Measurements from ENCODE around the gene INPP5J. TPM values are rescaled to one million over a fixed set of nuclear protein-coding genes. Genes with fewer than 3 reads are reported as not detected.

The INPP5J gene
- polyA plus RNA-seq, 1 donor (not counting 4 experiments of a cell fraction or from before 2014, with no cell fraction given) = 0.22 TPM

GRCh38 chr22:31118046-31118820, 4.5 kb upstream of the INPP5J start:
- H3K4me2 ChIP-seq (ENCODE audit: control insufficient read depth, extremely low read depth, insufficient read depth, low read depth, low read length) = no peak overlapping the region

DNA sequence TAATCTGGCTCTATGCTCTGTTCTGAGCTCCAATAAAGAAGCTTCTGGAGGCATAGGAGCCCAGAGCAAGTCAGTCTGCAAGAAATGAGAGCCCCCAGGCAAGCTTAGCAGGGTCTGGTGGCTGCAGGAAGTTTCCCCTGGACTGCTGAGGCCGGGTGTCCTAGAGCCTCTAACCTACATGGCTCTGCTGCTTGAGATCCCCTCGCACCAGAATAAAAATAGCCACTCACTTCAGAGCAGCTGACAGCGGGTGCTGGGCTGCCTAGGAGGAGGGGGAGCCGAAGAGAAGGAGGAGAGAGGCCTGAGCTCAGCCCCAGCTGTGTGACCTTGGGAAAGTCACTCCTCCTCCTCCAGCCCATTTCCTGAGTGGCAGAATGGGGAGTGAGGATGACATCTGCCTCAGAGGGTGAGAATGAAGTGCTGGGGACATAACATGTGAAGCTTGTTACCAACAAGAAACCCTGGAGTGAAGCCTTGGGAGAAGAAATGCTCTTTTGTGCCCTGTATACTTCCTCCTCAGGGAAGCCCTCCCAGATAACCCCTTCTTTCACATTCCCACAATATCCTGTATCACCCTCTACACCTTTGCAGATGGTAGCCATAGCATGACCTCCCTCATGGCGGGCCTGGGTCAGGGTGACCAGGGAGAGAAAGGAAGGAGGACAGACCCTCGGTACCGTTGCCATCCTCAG, 3.6 kb upstream of the INPP5J start:
- H2AFZ ChIP-seq (ENCODE audit: control insufficient read depth, low read length) = no peak overlapping the region
- H3K27ac ChIP-seq (ENCODE audit: control insufficient read depth, insufficient read depth, low read length) = no peak overlapping the region
- H3K4me3 ChIP-seq (ENCODE audit: control insufficient read depth in 2 of 3, extremely low read depth in 1 of 3, insufficient read depth in 2 of 3, low read depth in 1 of 3, low read length in 3 of 3) = no peak overlapping the region
- H3K4me2 ChIP-seq (ENCODE audit: control insufficient read depth, extremely low read depth, insufficient read depth, low read depth, low read length) = no peak overlapping the region
- no peaks in the 10 kb centered on the region for H3K9me1 ChIP-seq (ENCODE audit: control insufficient read depth, extremely low read depth, insufficient read depth, low read length)
- H4K20me1 ChIP-seq (ENCODE audit: control insufficient read depth, extremely low read depth, insufficient read depth, low read length) = no peaks in the 10 kb centered on the region
- dilution Hi-C loops (cut with MboI; ENCODE audit: extremely low pct_ligation_motif_present, low sequenced_read_pairs) = no loop called here
- no peaks in the 10 kb centered on the region for H3K9me3 ChIP-seq (ENCODE audit: control insufficient read depth, low read depth, low read length)
- H3K9ac ChIP-seq (ENCODE audit: control insufficient read depth, extremely low read depth, insufficient read depth, low read length) = no peak overlapping the region
- no peak for DNase-seq (ENCODE audit: low read depth, low spot score)
- H3K36me3 ChIP-seq (ENCODE audit: control insufficient read depth in 2 of 2, extremely low read depth in 1 of 2, insufficient read depth in 2 of 2, low read length in 2 of 2) = no peaks in the 10 kb centered on the region
- TF ChIP-seq EZH2 (IDR thresholded peaks at IDR 0.05; ENCODE audit: low read length) (no peak), CTCF (optimal IDR thresholded peaks at IDR 0.05 in 1 of 3, IDR thresholded peaks at IDR 0.05 in 1 of 3, conservative IDR thresholded peaks at IDR 0.05 in 1 of 3; ENCODE audit: extremely low read depth in 1 of 3, insufficient read depth in 2 of 3, low read length in 3 of 3) (no peak)
- H3K4me1 ChIP-seq (ENCODE audit: control insufficient read depth, extremely low read depth, insufficient read depth, low read length) = peaks cover 8% of the 10 kb centered on the region
- peaks cover 10% of the 10 kb centered on the region for H3K27me3 ChIP-seq (ENCODE audit: control insufficient read depth, extremely low read depth, insufficient read depth, low read length)
- no peaks in the 10 kb centered on the region for H3K79me2 ChIP-seq (ENCODE audit: control insufficient read depth, insufficient read depth, low read length)
- FAIRE-seq = no peak

More at GRCh38 chr22:31118046-31118820, 4.5 kb upstream of the INPP5J start:
- Histone ChIP-seq H3K27me3 (ENCODE audit: control insufficient read depth, extremely low read depth, insufficient read depth, low read length) (peaks cover 1% of the 10 kb centered on the region), H3K79me2 (ENCODE audit: control insufficient read depth, insufficient read depth, low read length) (no peaks in the 10 kb centered on the region), H3K9me1 (ENCODE audit: control insufficient read depth, extremely low read depth, insufficient read depth, low read length) (no peaks in the 10 kb centered on the region), H2AFZ (ENCODE audit: control insufficient read depth, low read length) (no peak overlapping the region), H3K9me3 (ENCODE audit: control insufficient read depth, low read depth, low read length) (no peaks in the 10 kb centered on the region), H3K9ac (ENCODE audit: control insufficient read depth, extremely low read depth, insufficient read depth, low read length) (no peak overlapping the region), H4K20me1 (ENCODE audit: control insufficient read depth, extremely low read depth, insufficient read depth, low read length) (no peaks in the 10 kb centered on the region), H3K4me3 (ENCODE audit: control insufficient read depth in 2 of 3, extremely low read depth in 1 of 3, insufficient read depth in 2 of 3, low read depth in 1 of 3, low read length in 3 of 3) (no peak overlapping the region), H3K4me1 (ENCODE audit: control insufficient read depth, extremely low read depth, insufficient read depth, low read length) (peaks cover 8% of the 10 kb centered on the region), H3K27ac (ENCODE audit: control insufficient read depth, insufficient read depth, low read length) (no peak overlapping the region), H3K36me3 (ENCODE audit: control insufficient read depth in 2 of 2, extremely low read depth in 1 of 2, insufficient read depth in 2 of 2, low read length in 2 of 2) (no peaks in the 10 kb centered on the region)
- FAIRE-seq = no peak
- no peak for DNase-seq (ENCODE audit: low read depth, low spot score)
- TF ChIP-seq EZH2 (IDR thresholded peaks at IDR 0.05; ENCODE audit: low read length) = no peak
- no peak for TF ChIP-seq CTCF (optimal IDR thresholded peaks at IDR 0.05 in 1 of 3, IDR thresholded peaks at IDR 0.05 in 1 of 3, conservative IDR thresholded peaks at IDR 0.05 in 1 of 3; ENCODE audit: extremely low read depth in 1 of 3, insufficient read depth in 2 of 3, low read length in 3 of 3)
- dilution Hi-C loops (cut with MboI; ENCODE audit: extremely low pct_ligation_motif_present, low sequenced_read_pairs) = no loop called here

All from keratinocyte (primary cell).